HL-60 (cell line): ENCODE data around the gene PCBD2.

Source experiments
- DNase-seq, 2 experiments: peaks; one replicate each; pipeline ENCODE4 v3.0.0-alpha.2; 2010 to 2020; ENCODE audit warnings: low read depth in 1 of 2, low spot score in 1 of 2
- H3K27ac ChIP-seq: fragments of 250-450 bp; sonication (Bioruptor Pico); replicated peaks from 2 replicates; pipeline ENCODE4 v1.5.1; 2020; ENCODE audit warnings: mild to moderate bottlenecking, moderate library complexity
- H3K27me3 ChIP-seq: fragments of 250-450 bp; sonication (Bioruptor Pico); 2 replicates; pipeline ENCODE4 v1.5.1; 2021; ENCODE audit warnings: mild to moderate bottlenecking, moderate library complexity; ENCODE audit not compliant: insufficient read depth, poor library complexity, severe bottlenecking
- H3K4me3 ChIP-seq: replicated peaks from 2 replicates; pipeline ENCODE4 v1.5.1; 2011; ENCODE audit warnings: mild to moderate bottlenecking, control low read depth, low read length; ENCODE audit not compliant: insufficient read depth
- GABPA ChIP-seq: IDR thresholded peaks from 2 replicates; pipeline ENCODE4 v1.6.1; 2012; ENCODE audit warnings: low read depth
- POLR2AphosphoS5 ChIP-seq: IDR thresholded peaks from 2 replicates; pipeline ENCODE4 v1.6.1; 2012; ENCODE audit warnings: low read depth
- SPI1 ChIP-seq: IDR thresholded peaks from 2 replicates; pipeline ENCODE4 v1.6.1; 2012; ENCODE audit warnings: low read depth, mild to moderate bottlenecking, borderline replicate concordance
- TF ChIP-seq, protein P1 (sequence below): IDR thresholded peaks from one replicate; pipeline ENCODE4 v1.5.1; 2011; ENCODE audit warnings: low read length, control low read depth, inconsistent platforms; ENCODE audit not compliant: insufficient read depth
- TF ChIP-seq, protein P2 (sequence below): IDR thresholded peaks from 2 replicates; pipeline ENCODE4 v1.6.1; 2012; ENCODE audit warnings: low read depth; ENCODE audit not compliant: insufficient replicate concordance

PCBD2 gene

DNA sequence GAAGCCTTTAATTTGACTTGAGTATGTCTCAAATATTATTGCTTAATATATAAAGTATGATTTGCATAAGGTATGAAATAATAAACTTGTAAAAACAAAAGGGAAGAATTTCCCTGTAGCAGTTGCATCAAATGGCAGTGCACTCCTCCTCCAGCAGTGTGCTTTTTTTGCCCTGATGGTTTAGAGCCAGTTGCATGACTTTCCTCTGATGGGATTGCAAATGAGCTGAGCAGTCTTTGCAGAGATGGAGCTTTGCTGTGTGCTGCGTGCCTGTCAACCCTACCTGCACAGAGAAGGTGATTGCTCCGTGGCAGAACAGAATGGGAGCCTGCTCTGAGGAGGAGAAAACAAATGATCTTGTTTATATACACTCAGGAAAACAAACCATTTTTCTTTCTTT, 40.1 kb downstream of the PCBD2 start:
- Histone ChIP-seq H3K4me3 (no peak overlapping the region), H3K27me3 (no peaks in the 10 kb centered on the region), H3K27ac (no peak overlapping the region)
- DNase-seq, result no peak
- TF ChIP-seq POLR2AphosphoS5 (no peak), GABPA (no peak), SPI1 (no peak)
- TF ChIP-seq, protein P1, sequence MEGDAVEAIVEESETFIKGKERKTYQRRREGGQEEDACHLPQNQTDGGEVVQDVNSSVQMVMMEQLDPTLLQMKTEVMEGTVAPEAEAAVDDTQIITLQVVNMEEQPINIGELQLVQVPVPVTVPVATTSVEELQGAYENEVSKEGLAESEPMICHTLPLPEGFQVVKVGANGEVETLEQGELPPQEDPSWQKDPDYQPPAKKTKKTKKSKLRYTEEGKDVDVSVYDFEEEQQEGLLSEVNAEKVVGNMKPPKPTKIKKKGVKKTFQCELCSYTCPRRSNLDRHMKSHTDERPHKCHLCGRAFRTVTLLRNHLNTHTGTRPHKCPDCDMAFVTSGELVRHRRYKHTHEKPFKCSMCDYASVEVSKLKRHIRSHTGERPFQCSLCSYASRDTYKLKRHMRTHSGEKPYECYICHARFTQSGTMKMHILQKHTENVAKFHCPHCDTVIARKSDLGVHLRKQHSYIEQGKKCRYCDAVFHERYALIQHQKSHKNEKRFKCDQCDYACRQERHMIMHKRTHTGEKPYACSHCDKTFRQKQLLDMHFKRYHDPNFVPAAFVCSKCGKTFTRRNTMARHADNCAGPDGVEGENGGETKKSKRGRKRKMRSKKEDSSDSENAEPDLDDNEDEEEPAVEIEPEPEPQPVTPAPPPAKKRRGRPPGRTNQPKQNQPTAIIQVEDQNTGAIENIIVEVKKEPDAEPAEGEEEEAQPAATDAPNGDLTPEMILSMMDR, result no peak
- TF ChIP-seq, protein P2, sequence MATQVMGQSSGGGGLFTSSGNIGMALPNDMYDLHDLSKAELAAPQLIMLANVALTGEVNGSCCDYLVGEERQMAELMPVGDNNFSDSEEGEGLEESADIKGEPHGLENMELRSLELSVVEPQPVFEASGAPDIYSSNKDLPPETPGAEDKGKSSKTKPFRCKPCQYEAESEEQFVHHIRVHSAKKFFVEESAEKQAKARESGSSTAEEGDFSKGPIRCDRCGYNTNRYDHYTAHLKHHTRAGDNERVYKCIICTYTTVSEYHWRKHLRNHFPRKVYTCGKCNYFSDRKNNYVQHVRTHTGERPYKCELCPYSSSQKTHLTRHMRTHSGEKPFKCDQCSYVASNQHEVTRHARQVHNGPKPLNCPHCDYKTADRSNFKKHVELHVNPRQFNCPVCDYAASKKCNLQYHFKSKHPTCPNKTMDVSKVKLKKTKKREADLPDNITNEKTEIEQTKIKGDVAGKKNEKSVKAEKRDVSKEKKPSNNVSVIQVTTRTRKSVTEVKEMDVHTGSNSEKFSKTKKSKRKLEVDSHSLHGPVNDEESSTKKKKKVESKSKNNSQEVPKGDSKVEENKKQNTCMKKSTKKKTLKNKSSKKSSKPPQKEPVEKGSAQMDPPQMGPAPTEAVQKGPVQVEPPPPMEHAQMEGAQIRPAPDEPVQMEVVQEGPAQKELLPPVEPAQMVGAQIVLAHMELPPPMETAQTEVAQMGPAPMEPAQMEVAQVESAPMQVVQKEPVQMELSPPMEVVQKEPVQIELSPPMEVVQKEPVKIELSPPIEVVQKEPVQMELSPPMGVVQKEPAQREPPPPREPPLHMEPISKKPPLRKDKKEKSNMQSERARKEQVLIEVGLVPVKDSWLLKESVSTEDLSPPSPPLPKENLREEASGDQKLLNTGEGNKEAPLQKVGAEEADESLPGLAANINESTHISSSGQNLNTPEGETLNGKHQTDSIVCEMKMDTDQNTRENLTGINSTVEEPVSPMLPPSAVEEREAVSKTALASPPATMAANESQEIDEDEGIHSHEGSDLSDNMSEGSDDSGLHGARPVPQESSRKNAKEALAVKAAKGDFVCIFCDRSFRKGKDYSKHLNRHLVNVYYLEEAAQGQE, result no peak

DNA sequence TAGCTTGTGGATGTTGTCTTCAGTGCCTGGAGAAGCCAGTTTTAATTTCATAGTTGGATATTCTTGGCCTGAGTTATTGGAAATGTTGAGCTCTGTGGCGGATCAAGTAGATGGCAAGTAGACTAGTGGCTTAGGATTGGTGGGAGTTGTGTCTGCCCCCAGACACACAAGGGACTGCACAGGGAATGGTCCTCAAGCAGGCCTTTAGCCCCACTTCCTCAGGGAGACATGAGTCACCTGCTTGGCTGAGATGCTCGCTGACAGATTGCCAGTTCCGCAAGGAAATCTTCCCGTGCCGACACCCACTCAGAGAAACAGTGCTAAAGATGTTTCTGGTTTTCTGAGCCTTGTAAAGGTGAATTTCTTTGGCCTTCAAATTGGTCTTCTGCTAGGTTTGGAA, 44.0 kb downstream of the PCBD2 start:
- no peaks in the 10 kb centered on the region for H3K27me3 ChIP-seq
- no peak overlapping the region for H3K4me3 ChIP-seq
- TF ChIP-seq GABPA (no peak), POLR2AphosphoS5 (no peak), SPI1 (no peak)
- TF ChIP-seq, protein P2, result no peak
- TF ChIP-seq, protein P1, result no peak
- H3K27ac ChIP-seq, result no peak overlapping the region
- no peak for DNase-seq

DNA sequence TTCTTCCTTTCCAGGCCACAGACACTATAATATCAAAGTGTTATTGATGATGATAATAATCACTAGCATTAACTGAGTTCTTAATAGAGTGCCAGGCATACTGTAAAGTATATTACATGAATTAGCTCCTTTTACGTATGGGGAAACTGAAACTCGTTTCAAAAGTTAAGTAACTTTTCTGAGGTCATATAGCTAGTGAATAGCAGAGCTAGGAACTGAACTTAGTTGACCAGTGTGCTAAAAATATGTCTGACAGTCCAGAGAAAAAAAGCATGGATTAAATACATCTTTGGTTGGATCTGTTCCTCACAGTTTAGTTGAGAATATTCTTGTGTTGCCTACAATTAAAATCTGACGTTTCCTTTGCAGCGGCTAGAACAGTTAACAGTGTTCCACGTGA, 44.4 kb downstream of the PCBD2 start:
- Histone ChIP-seq H3K4me3 (no peak overlapping the region), H3K27me3 (no peaks in the 10 kb centered on the region), H3K27ac (no peak overlapping the region)
- no peak for DNase-seq
- TF ChIP-seq GABPA, result no peak
- TF ChIP-seq, protein P1, result no peak
- TF ChIP-seq, protein P2, result no peak
- TF ChIP-seq SPI1, result no peak
- TF ChIP-seq POLR2AphosphoS5, result no peak
